HG03064 (cell line): ENCODE data around the gene GALNTL6.
"Not testable (repeated sequence)": the region's sequence is repeated elsewhere in the genome, so short reads cannot be mapped to it uniquely, and the experiment has no call there.

Experiments
- ATAC-seq: cut with Tn5 transposase; IDR thresholded peaks from one replicate; pipeline ENCODE4 v1.9.1; 2021; ENCODE audit warnings: low read depth; ENCODE audit not compliant: unreplicated experiment

The GALNTL6 gene

GRCh38 chr4:172881645-172882044, 1068.4 kb downstream of the GALNTL6 start:
- ATAC-seq, result no peak

- not testable (repeated sequence) for ATAC-seq
Observed at GRCh38 chr4:172887358-172887757, 1074.2 kb downstream of the GALNTL6 start.

- no peak for ATAC-seq
Observed at GRCh38 chr4:172887959-172888358, 1074.8 kb downstream of the GALNTL6 start.

GRCh38 chr4:172892300-172892699, 1079.1 kb downstream of the GALNTL6 start:
- ATAC-seq, result peak; percentile 64

- no peak for ATAC-seq
Observed at GRCh38 chr4:172895699-172896098, 1082.5 kb downstream of the GALNTL6 start.

GRCh38 chr4:172897046-172897445, 1083.8 kb downstream of the GALNTL6 start:
- ATAC-seq, result no peak

GRCh38 chr4:172898715-172899114, 1085.5 kb downstream of the GALNTL6 start:
- no peak for ATAC-seq

GRCh38 chr4:172899861-172900260, 1086.7 kb downstream of the GALNTL6 start:
- no peak for ATAC-seq

- no peak for ATAC-seq
Observed at GRCh38 chr4:172900900-172901299, 1087.7 kb downstream of the GALNTL6 start.

GRCh38 chr4:172912468-172912867, 1099.3 kb downstream of the GALNTL6 start:
- not testable (repeated sequence) for ATAC-seq

GRCh38 chr4:172917403-172917802, 1104.2 kb downstream of the GALNTL6 start:
- ATAC-seq, result not testable (repeated sequence)

GRCh38 chr4:172919269-172919668, 1106.1 kb downstream of the GALNTL6 start:
- ATAC-seq, result no peak

- no peak for ATAC-seq
Observed at GRCh38 chr4:172927096-172927814, 1114.1 kb downstream of the GALNTL6 start.

GRCh38 chr4:172928347-172928746, 1115.1 kb downstream of the GALNTL6 start:
- ATAC-seq, result no peak

- ATAC-seq, result no peak
Observed at GRCh38 chr4:172938072-172938829, 1125.0 kb downstream of the GALNTL6 start.

GRCh38 chr4:172938870-172939269, 1125.7 kb downstream of the GALNTL6 start:
- ATAC-seq, result no peak

- ATAC-seq, result no peak
Observed at GRCh38 chr4:172942840-172943239, 1129.6 kb downstream of the GALNTL6 start.

GRCh38 chr4:172945611-172946010, 1132.4 kb downstream of the GALNTL6 start:
- no peak for ATAC-seq

- ATAC-seq, result no peak
Observed at GRCh38 chr4:172946503-172946902, 1133.3 kb downstream of the GALNTL6 start.

- no peak for ATAC-seq
Observed at GRCh38 chr4:172947594-172947993, 1134.4 kb downstream of the GALNTL6 start.

- no peak for ATAC-seq
Observed at GRCh38 chr4:172950990-172951389, 1137.8 kb downstream of the GALNTL6 start.
